ENCODE measurements around the gene SLC27A2. TPM values are rescaled to one million over a fixed set of nuclear protein-coding genes. Genes with fewer than 3 reads are reported as not detected.
A peak's percentile ranks its signal among the peaks of the same experiment; 100 is the strongest.

Gene SLC27A2
- total RNA-seq, 1 donor from 2014 or later, result 10.3 TPM

GRCh38 chr15:50275091-50275490 lies 93.1 kb downstream of the SLC27A2 start:
- DNase-seq (ENCODE audit: low read depth in 2 of 2), result no peak

- DNase-seq (ENCODE audit: low read depth in 2 of 2), result no peak
These were observed 93.9 kb downstream of the SLC27A2 start for GRCh38 chr15:50275908-50276307.

DNA sequence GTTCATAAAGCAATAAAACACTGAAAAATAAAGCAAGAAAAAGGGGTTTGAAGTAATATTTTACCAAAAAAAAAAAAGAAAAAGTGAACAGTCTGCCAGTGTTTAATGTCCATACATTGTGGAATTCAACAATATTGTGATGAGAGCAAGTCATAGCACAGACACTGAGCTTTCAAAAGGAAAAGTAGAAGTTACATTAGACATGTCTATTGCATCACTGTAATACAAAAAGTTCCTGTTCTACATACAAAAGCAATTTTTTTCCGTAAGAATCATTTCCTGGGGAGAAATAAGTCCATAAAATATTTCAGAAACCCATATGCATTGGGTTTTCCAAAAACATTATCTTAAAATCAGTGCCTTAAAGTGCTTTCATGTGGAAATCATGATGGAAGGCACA lies 95.4 kb downstream of the SLC27A2 start:
- no peak for DNase-seq (ENCODE audit: low read depth in 2 of 2)

DNA sequence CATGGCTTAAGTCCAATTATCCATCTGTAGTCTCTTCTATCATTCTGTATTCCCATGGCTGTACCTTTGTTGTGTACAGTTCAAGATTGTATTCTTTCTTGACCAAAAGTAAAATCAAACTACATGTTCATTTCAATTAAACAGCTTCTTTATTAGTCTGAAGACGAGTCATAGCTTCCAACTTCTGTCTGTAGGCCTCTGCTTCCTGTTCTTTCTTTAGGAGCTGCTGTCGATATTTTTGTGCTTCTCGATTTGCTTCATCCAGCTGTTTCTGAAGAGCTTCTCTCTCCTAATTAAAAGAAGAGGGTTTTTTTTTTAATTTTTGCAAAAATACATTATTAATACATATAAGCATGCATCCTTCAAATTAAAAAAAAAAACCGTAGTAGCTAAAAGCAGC lies 96.5 kb downstream of the SLC27A2 start:
- peak in 1 of 2 donors; percentile 8 for DNase-seq (ENCODE audit: low read depth in 2 of 2)

DNA sequence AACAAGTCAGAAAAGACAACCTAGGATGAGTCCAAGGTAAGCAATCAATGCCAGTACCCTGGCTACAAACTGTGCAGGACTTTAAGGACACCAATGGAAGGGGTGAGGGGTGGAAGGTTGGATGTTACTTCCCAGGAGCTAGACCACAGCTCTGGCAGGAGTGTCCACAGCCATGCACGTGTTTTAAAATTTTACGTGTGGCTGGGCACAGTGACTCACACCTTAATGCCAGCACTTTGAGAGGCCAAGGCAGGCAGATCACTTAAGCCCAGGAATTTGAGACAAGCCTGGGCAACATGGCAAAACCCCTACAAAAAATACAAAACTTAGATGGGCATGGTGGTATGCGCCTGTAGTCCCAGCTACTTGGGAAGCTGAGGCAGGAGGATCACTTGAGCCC lies 98.3 kb downstream of the SLC27A2 start:
- DNase-seq (ENCODE audit: low read depth in 2 of 2), result no peak

- DNase-seq (ENCODE audit: low read depth in 2 of 2), result no peak
These were observed 99.4 kb downstream of the SLC27A2 start for GRCh38 chr15:50281427-50281826.

Other genes starting within 250 kb of the SLC27A2 start
- gene ATP8B4, start 63.0 kb upstream of the SLC27A2 start, total RNA-seq, result 0.44 and 3.6 TPM in 2 replicates
- gene HDC, start 83.5 kb downstream of the SLC27A2 start, total RNA-seq, result not detected in 2 replicates
- 65.6 and 69.6 TPM in 2 replicates for gene GABPB1, start 173.0 kb downstream of the SLC27A2 start, total RNA-seq
- 27.7 and 37.1 TPM in 2 replicates for gene USP8, start 242.2 kb downstream of the SLC27A2 start, total RNA-seq